IPS-11a (cell line): ENCODE measurements around the gene CA5A.

Experiments used
- H3K4me3 ChIP-seq: one replicate; pipeline ENCODE4 v1.5.1; 2013; ENCODE audit warnings: low read depth, low read length, control low read depth

CA5A gene

DNA sequence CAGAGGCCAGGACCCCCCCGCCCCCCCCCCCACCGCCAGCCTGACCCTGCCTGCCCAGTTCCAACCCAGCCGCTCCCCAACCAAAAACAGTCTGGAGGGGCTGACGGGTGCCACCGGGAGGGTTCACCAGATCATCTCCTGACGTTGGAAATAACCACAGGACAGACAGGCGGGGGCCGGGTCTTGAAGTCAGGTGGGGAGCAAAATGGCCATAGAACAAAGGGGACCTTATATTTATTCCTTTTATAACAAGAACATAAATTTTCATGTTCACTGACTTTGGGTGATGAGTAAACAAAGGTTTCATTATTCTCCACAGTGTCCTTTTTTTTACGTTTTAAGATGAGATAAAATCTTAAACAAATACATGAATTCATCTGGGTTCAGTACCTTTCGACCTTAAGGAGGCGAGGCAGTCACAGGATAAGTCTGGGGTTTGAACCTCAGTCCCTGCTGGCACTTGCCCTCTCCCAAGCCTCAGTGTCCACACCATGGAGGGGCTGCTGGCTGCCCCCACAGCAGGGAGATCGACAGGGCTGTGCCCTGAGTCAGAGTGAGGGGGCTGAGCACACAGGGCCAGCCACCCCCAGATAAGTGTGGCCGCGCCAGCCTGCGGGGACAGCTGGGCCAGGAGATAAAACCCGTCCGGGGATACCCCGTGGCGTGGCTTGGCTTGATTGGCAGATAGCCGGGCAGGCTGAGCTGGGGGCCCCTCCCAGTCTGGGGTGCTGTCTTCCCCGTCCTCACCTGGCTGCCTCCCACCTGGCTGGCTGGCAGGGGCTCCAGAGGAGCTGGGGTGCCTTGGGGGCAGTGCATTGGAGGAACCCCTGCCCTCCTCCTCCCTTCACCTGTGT is 82.0 kb downstream of the CA5A start:
- no peak overlapping the region for H3K4me3 ChIP-seq

DNA sequence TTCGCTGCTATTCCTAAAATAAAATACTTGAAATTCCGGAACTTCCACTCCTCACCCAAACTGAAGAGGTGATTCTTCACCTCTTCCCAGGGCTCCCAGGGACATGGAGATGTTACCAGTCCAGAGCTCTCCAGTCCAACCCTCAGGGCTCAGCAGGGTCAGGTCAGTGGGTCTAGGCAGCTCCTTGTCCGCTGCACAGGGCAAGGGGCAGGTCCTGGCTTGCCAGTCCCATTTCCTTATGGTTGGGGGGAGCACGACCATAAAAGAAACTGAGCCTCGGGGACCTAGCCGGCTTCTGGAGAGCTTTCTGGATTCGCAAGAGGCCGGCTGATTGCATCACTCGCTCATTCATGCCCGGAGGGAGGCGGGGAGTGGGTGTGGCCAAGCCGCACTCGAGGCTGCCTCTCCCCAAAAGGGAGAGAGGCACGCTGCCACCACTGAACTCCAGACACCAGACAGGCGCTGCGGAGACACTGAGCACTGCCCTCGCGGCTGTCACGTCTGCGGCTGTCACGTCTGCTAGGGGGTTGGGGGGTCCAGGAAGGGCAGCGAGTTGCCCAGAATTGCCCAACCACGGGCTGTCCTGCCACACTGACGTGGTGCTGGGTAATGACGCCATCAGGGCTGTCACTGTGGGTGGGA is 82.8 kb downstream of the CA5A start:
- H3K4me3 ChIP-seq = no peak overlapping the region

DNA sequence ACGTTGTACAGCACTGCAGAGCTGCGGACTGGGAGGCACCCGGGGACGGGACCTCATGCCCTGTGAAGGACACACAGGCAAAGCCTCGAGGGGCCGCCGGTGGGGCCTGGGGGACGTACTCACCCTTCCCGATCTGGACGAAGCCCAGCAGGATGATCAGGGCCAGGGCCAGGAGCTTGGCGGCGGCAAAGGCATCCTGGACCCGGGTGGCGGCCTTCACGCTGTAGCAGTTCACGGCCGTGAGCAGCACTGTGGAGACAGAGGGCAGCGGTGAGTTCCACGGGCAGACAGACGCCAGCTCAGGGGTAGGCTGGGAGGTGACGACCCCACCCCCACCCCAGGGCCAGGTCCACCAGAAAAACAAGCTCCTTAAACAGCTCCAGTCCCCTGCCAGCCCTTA is 84.7 kb downstream of the CA5A start:
- H3K4me3 ChIP-seq = no peak overlapping the region

DNA sequence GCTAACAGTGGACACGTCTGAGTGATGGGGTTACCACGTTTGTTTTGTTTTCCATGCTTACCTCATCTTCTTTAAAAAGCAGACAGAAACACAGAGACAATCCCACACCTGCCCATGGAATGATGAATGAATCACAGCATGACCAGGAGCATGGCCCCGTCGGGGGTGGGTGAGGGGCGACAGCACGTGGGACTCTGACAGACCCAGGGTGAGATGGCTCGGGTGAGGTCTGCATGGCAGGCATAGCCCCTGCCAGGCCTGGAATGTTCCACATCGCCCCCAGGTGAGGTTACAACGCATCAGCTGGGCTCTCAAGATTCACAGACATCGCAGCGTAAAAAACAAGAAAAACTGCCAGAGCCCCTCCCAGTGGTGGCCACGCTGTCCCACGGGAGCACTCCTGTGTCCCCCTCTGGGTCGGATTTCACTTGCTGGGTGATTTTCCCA is 85.2 kb downstream of the CA5A start:
- no peak overlapping the region for H3K4me3 ChIP-seq

DNA sequence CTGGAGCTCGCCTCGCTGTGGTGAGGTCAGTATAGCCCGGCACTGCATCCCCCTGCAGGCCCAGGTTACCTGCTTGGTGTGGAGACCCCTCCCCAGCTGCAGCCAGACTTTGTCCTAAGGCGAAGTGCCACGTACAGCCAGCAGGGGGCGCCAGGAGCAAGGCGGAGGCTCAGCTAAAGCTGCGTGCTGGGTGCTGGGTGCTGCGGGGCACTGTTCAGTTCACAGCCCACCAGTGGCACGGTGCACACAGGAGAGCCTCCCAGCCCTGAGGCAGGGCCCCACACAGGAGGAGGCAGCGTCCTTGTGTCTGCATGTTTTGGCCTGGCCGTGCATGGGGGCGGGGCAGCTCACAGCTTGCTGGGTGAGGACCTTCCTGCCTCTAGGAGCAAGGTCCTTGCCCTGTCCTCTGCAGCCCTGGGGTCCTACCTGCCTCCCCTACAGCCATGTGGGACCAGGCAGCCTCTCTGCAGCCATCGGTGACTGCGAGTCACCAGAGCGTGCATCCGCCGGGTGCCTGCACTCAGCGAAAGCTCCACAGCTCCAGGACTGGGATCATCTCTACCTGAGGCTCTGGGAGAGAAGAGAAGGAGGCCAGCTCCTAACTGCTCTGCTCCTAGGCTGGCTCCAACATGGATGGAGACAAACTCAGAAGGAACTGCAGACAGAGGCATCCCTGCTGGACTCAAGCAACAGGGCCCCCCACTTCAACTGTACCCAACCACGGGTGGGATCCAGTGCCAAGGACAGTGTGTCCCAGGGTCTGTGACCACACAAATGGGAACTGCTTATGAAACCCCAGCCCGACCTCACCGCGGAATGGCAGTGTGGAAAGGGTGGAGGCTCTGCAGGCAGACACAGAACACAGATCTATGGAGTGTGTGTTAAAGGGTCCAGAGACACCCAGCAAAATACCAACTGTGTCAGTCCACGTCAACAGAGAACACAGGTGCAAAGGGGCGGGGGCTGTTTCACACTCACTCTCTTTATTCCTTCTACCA is 86.0 kb downstream of the CA5A start:
- H3K4me3 ChIP-seq = no peak overlapping the region

DNA sequence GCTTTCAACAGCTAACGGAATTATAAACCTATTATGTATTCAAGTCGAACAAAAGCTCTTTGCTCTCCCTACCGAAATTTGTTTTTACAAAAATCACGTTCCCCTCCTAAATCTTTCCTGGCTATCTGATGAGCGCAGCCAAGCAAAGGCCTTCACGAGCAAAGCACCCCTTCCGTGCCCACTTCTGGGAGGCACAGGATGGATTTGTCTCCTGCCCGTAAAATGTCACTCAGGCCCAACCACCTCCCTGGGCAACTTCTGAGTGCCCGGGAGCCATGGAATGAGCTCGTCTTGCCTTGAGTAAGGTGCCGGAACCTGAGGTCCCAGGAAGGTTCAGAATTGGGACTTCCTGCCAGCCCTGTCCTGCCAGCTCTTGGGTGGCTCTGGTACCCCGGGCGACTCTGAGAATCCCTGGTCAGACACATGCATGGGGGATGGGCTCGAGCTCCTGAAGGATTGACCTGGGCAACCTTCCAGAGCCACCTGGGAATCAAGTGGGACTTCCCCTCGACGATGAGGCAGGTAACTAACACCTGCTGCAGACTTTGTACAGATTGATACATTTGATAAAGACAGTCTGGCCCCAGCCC is 86.8 kb downstream of the CA5A start:
- H3K4me3 ChIP-seq = no peak overlapping the region

DNA sequence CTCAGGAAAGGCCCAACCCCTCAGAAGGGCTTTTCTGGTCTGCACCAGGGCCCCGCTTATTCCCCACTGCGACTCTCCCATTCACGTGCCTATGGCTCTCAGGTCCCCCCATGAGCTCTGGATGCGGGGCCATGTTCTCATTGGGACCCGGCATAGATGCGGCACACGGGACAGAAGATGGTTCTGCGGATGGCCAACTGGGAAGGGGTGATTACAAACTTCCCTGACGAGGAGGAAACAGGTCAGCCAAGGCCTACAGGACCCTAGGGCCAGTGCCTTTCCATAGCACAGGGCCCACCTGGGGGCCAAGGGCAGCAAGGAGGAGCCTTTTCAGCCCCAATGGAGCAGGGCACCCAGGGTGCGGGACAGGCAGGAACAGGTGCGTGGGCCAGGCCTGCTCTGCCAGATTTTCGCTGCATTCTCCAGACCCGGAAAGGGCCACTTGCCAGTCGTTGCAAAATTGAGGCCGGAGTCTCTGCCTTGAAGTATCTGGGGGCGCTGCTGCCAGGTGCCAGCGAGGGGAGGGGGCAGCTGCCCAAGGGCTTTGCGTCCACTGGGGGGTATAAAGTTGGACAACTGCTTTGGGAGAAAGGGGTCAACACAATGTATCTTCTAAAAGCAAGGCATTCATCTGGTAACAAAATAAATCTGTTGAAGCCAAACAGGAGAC is 87.5 kb downstream of the CA5A start:
- H3K4me3 ChIP-seq = no peak overlapping the region

DNA sequence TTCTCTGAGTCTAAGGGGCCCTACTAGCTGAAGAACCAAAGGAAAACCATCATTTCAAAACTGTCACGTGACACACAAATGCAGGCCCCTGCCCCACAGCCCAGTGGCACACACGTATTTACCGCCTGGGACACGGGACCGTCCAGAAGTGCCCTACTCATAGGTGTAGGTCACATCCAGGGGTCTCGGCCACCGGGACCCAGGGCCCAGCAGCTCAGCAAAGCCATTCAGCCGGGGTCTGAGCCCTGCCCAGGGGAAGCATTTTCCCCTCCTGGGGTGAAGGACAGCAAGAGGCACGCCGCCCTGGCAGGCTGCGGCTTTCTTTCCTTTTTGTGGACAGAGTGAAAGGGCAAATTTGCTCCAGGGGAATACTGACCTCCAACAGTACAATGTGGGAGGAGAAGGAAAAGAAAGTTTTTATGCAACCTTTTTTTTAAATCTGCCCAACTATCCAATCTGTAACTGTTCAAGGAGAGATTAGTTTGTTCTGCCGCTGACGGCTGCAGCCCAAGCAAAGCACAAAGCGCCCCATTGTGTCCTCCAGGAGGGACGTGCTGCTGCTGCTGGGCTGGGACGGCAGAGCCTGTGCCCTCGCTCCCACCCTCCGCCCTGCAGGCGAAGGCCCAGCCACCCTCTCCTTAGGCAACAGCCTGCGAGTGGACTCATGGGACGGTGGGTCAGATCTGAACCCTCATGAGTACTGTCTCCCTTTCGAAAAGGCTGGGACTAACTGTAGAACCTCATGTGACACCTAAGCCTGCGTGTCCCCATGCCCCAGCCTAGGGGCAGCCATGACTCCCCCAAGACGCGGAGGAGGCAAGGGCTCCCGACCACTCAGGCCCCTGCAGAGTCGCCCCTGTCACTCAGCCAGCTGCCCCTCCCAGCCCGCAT is 88.3 kb downstream of the CA5A start:
- no peak overlapping the region for H3K4me3 ChIP-seq

DNA sequence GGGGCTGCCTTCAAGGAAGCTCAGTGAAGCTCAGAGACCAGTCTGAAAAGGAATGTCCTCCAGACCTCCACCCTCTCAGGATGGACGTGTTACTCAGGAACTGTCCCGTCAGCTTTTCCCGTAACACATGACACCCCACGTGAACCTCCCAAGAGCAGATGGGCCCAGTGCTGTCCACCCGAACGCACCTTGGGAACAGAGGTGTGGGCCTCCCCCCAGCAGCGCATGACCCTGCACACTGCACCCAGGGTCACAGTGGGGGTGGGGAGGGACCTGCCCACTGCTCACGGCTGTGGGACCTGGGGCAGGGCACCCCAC is 88.9 kb downstream of the CA5A start:
- no peak overlapping the region for H3K4me3 ChIP-seq

DNA sequence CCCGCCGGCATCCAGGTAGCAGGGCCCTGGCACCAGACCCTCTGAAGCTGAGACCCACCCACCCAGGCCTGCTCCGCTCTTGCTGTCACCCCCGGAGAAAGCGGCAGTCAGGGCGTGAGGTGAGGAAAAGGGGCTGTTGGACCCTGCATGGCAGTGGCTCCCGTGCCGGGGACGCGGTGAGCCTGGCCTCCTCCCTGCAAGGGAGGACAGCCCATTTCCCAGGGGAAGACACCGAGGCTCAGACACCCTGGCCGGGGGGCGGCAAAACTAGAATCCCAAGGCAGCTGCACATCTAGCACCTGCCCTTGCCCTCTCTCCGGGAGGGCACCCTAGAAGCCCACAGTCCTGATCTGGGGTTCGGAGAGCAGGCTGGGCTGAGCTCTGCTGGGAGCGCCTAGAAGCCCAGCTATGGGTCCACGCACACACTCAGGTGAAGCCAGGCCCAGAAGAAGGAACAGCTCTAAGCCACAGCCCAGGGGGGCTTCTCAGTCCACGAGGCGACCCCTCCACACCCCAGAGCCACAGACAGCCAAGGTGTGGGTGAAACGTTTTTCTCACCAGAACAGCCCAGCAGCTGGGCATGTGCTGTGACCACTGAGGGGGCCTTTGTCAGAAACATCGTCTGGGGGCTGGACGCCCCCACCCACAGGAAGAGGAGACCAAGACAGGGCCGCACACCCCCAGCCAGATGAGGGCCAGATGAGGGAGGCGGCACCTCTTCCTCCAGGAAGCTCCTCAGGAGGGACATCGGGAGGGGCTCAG is 89.4 kb downstream of the CA5A start:
- no peak overlapping the region for H3K4me3 ChIP-seq

DNA sequence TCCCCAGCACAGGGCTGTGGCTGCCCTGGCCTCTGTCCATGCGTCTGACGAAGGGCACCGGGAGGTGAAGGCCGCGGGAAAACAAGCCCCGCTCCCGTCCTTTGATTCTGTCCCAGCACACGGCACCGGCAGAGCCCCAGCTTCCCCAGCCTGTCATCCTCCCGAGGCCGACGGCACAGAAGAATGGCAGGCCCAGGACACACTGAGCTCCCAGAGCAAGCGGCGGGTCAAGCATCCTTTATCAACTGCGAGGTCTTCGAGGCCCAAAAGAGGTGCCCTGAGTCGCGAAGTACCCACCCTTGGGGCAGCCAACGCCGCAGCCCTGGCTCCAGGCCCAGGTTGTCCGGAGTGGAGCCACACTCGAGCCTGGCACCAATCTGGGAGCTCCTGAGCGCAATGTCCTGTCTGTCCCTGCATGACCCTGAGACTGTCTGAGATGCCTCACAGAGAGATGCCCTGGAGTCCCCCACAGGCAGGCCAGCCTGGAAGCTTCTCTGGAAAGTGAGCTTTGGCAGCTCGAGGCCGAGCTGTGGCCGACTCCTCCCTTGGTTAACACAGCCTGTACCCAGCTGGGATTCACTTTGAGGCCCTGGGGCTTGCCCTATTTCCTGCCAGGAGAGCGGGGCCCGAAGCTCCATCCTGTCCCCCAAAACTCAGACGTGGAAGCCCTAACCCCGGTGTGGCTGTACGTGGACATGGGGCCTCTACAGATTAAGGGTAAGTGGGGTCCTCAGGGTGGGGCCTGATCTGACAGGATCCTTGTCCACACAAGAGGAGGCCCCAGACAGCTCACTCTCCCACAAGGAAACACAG is 90.3 kb downstream of the CA5A start:
- H3K4me3 ChIP-seq = no peak overlapping the region

DNA sequence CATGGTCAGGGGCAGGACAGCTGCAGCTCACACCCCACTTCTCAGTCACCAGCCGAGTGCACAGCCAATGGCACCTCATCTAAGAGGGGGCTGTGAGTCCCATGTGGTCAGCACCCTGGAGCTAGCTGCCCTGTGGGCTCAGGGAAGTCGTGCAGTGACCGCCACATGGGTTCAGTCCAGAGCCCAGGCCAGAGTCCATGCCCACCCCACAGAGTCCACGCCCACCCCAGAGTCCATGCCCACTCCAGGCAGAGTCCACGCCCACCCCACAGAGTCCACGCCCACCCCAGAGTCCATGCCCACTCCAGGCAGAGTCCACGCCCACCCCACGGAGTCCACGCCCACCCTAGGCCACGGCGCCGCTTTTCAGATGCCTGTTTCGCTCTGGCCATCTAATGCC is 91.1 kb downstream of the CA5A start:
- no peak overlapping the region for H3K4me3 ChIP-seq

DNA sequence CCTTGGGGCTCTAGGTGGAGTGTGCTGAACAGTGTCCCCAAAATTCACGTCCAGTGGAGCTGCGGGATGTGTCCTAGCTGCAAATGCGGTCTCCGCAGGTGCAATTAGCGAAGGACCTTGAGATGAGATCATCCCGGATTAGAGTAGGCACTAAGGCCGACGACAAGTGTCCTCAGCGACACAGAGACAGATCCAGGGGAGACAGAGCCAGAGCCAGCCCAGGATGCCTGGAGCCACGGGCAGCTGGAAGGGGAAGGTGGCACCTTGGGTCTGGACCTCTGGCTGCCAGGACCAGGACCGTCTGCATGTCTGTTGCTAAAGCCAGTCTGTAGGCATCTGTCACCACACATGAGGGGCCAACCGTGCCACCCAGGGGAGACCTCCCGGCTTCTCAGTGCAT is 91.5 kb downstream of the CA5A start:
- H3K4me3 ChIP-seq = no peak overlapping the region

DNA sequence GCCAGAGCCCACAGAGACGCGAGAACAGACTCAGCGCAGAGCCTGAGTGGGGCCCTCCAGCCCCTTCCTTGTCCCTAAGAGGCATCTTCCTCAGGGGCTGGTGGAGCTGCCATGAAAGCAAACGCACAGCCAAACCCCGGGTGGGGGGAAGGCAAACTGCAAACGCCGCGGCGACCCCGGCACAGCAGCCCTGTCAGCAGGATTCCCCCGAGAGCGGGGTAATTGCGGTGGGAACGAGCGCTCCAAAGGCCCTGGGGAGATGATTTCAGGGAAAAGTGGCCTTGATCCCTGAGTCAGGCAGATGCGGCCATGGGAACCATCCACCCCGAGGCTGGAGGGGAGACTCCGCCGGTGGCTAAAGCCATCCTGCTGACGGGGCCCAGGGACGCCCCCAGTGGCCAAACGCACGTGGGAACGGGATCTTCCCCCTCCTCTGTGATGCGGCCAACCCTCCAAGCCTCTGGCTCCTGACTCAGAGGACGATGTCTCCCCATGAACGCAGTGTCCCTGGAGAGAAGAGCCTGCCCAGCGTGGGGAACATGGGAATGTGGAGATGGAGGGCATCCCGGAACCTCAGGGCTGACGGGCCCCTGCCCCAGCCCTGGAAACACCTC is 92.1 kb downstream of the CA5A start:
- H3K4me3 ChIP-seq = no peak overlapping the region

DNA sequence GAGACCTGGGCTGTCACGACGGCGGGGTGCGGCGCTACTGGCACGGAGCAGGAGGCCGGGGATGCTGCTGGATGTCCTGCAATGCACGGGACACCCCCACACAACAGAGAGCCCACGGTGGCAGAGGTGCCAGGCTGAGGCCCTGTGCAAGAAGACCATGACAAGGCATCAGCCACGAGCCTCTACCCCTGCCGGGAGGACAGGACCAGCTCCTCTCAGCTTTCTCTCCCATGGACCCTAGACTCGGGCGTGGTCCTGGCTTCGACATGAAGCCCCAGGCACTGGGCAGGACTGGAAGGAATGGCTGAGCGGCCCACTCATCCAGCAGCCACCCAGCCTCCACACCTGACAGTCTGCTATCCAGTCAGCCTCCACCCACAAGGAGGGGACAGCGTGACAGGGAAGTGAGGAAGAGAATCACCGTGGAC is 92.6 kb downstream of the CA5A start:
- no peak overlapping the region for H3K4me3 ChIP-seq

DNA sequence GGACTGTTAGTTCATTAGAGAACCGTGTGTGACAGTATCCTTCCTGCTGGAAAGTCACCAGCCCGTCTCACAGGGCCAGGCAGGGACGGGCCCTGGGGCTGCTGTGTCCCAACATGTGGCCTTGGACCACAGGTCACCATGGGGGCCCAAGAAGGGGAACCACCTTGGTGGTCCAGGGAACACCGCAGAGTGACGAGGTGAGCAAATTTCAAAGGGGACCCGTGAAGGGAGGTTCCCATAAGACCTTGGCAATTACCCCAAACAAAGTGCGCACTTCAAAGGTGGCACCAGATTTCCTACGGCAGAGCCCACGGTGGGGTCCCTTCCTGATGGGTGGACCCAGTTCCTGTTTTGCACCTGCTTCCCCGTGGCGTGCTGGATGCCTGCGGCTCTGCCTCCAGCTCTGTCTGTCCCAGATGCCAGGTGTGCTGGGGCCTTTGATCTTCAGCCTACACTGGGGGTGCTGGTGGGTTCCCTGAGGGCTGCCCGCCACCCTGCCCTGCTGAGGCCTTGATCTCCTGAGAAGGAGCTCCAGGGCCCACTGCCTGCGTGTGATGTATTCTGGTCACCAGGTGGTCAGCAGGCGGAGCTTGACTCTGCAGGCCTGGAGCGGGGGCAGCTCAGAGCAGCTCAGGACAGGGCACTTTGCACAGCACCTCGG is 94.0 kb downstream of the CA5A start:
- no peak overlapping the region for H3K4me3 ChIP-seq
